Suprapubic skin (tissue), 4 donors: ENCODE data around the gene GATAD2B. TPM values are rescaled to one million over a fixed set of nuclear protein-coding genes. Genes with fewer than 3 reads are reported as not detected.

Source experiments
- DNase-seq, 2 donors: peaks; one replicate each; pipeline ENCODE4 v3.0.0-alpha.2; 2019; ENCODE audit warnings: low spot score in 2 of 2
- H3K27ac ChIP-seq: fragments of 200-600 bp; sonication (generic); one replicate; pipeline ENCODE4 v1.5.1; 2019
- H3K27me3 ChIP-seq: fragments of 200-600 bp; sonication (generic); one replicate; pipeline ENCODE4 v1.5.1; 2019
- H3K36me3 ChIP-seq: fragments of 200-600 bp; sonication (generic); one replicate; pipeline ENCODE4 v1.5.1; 2019
- H3K4me1 ChIP-seq: fragments of 200-600 bp; sonication (generic); one replicate; pipeline ENCODE4 v1.5.1; 2019
- H3K4me3 ChIP-seq: fragments of 200-600 bp; sonication (generic); one replicate; pipeline ENCODE4 v1.5.1; 2019; ENCODE audit warnings: mild to moderate bottlenecking
- H3K9me3 ChIP-seq: fragments of 200-600 bp; sonication (generic); one replicate; pipeline ENCODE4 v1.5.1; 2019
- CTCF ChIP-seq, 2 donors: fragments of 200-600 bp in 1 of 2; fragments of 450-650 bp in 1 of 2; sonication (generic) in 1 of 2; IDR thresholded peaks; one replicate each; pipeline ENCODE4 v1.5.1; 2016 to 2019; ENCODE audit warnings: antibody characterized with exemption in 2 of 2, mild to moderate bottlenecking in 1 of 2, moderate library complexity in 1 of 2
- EP300 ChIP-seq: sonication (generic); formaldehyde crosslinking; IDR thresholded peaks from one replicate; pipeline ENCODE4 v1.6.1; 2017; ENCODE audit warnings: antibody characterized with exemption
- POLR2A ChIP-seq, 2 donors: fragments of 450-650 bp; IDR thresholded peaks; one replicate each; pipeline ENCODE4 v1.6.1; 2017; ENCODE audit warnings: antibody characterized with exemption in 2 of 2, mild to moderate bottlenecking in 2 of 2, moderate library complexity in 2 of 2
- POLR2AphosphoS5 ChIP-seq, 3 donors: sonication (generic); formaldehyde crosslinking; IDR thresholded peaks; one replicate each; pipeline ENCODE4 v1.6.1; 2017; ENCODE audit warnings: antibody characterized with exemption in 3 of 3
- WGBS: methylation state at CpG from one replicate; pipeline ENCODE4 v1.1.5; 2018; 5-methylcytosine and 5-hydroxymethylcytosine counted together
- total RNA-seq, 4 donors: library from RNA; depleted of rRNA; stranded (reverse); fragments of >200 nt; gene quantifications; one replicate each; pipeline ENCODE4 v1.1.0, GENCODE V29; 2016

Gene GATAD2B
- total RNA-seq, 4 donors from 2014 or later: 25.5 to 64.5 (median 37.1) TPM

- WGBS: 72% methylated on average over 4 of the region's 4 CpGs
- no peak for DNase-seq
- Histone ChIP-seq H3K27me3 (no peaks in the 10 kb centered on the region), H3K9me3 (no peaks in the 10 kb centered on the region), H3K4me3 (no peak overlapping the region), H3K4me1 (peaks cover 15% of the 10 kb centered on the region), H3K27ac (no peak overlapping the region), H3K36me3 (no peaks in the 10 kb centered on the region)
- TF ChIP-seq EP300 (no peak), CTCF (IDR thresholded peaks at IDR 0.05) (no peak), POLR2A (IDR thresholded peaks at IDR 0.05) (no peak), POLR2AphosphoS5 (IDR thresholded peaks at IDR 0.05) (no peak)
These were observed 123.8 kb downstream of the GATAD2B start for GRCh38 chr1:153799016-153799415.

GRCh38 chr1:153798468-153798780, 124.3 kb downstream of the GATAD2B start:
- 87% methylated on average over 3 of the region's 3 CpGs for WGBS
- Histone ChIP-seq H3K27ac (no peak overlapping the region), H3K36me3 (no peaks in the 10 kb centered on the region), H3K4me1 (peaks cover 13% of the 10 kb centered on the region), H3K4me3 (no peak overlapping the region), H3K9me3 (no peaks in the 10 kb centered on the region), H3K27me3 (no peaks in the 10 kb centered on the region)
- peak in 1 of 2 donors; percentile 68 for DNase-seq
- no peak for TF ChIP-seq CTCF (IDR thresholded peaks at IDR 0.05)
- no peak for TF ChIP-seq POLR2AphosphoS5 (IDR thresholded peaks at IDR 0.05)
- no peak for TF ChIP-seq EP300

DNA sequence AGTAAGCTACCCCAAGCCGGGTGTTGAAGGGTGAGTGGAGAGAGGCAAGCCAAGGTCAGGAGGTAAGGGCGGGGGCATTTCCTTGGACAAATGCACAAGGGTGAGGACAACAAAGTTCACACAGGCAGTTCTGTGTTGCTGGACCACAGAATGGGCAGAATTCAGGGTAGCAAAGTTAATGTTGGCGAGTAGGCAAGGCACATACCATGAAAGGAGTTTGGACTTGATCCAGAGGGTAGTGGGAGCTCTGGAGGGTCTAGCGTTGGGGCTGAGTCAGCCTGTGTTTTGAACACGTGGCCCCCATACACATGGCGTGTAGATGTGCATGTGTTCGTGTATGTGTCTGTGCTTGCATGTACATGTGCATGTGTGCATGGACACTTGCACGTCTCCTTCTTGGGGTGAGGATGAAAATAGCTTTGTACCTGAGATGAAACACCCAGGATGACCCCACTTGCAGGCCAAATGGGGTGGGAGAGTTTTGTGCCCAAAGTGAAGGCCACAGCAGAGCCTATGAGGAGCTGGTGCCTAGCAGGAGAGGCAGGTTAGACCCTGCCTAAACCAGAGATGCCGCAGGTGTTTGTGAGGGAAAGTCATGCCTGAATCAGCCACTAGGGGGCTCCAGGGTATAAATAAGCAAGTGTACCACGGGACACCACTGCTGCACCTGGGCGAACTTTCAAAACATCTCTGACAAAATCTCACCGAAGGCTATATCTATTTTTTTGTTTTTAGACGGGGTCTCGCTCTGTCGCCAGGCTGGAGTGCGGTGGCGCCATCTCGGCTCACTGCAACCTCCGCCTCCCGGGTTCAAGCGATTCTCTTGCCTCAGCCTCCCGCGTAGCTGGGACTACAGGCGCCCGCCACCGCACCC, 125.7 kb downstream of the GATAD2B start:
- Histone ChIP-seq H3K9me3 (no peaks in the 10 kb centered on the region), H3K36me3 (no peaks in the 10 kb centered on the region), H3K4me3 (no peak overlapping the region), H3K27me3 (no peaks in the 10 kb centered on the region), H3K4me1 (peaks cover 5% of the 10 kb centered on the region), H3K27ac (no peak overlapping the region)
- peak in 1 of 2 donors; percentile 91 for DNase-seq
- WGBS: 57% methylated on average over 22 of the region's 26 CpGs
- no peak for TF ChIP-seq POLR2AphosphoS5 (IDR thresholded peaks at IDR 0.05)
- TF ChIP-seq CTCF (IDR thresholded peaks at IDR 0.05): peak; percentile 81 to 93
- TF ChIP-seq POLR2A (IDR thresholded peaks at IDR 0.05): no peak
- no peak for TF ChIP-seq EP300

- Histone ChIP-seq H3K4me1 (peaks cover 8% of the 10 kb centered on the region), H3K27ac (no peak overlapping the region), H3K27me3 (no peaks in the 10 kb centered on the region), H3K4me3 (no peak overlapping the region), H3K36me3 (no peaks in the 10 kb centered on the region), H3K9me3 (no peaks in the 10 kb centered on the region)
- WGBS: 89% methylated on average over 7 of the region's 9 CpGs
- no peak for TF ChIP-seq POLR2AphosphoS5 (IDR thresholded peaks at IDR 0.05)
- TF ChIP-seq EP300: no peak
- TF ChIP-seq POLR2A (IDR thresholded peaks at IDR 0.05): no peak
- TF ChIP-seq CTCF (IDR thresholded peaks at IDR 0.05): no peak
- peak in 1 of 2 donors; percentile 72 for DNase-seq
These were observed 126.6 kb downstream of the GATAD2B start for GRCh38 chr1:153795934-153796785.

DNA sequence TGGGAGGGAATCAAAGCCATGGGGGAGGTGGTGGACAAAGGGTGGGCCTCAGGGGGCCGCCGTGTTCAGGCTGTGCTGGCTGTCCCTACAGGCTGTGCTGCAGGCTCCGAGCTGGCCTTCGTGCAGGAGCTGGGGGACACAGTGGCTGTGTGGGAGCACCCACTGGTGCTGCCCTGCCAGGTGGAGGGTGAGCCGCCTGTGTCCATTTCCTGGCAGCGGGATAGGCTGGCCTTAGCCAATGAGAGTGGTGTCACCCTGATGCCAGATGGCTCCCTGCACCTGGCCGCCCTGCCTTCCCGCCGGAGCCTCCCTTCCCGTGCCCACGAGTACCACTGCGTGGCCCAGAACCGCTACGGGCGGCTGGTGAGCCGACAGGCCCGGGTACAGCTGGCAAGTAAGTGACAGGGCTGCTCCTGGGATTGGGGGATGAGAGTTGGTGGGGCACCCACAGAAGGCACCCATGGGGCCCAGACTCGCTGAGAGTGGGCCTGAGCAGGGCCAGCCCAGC, 127.4 kb downstream of the GATAD2B start:
- peaks cover 16% of the 10 kb centered on the region for H3K4me1 ChIP-seq
- H3K27ac ChIP-seq: no peak overlapping the region
- 73% methylated on average over 11 of the region's 18 CpGs for WGBS
- TF ChIP-seq CTCF (IDR thresholded peaks at IDR 0.05): no peak
- no peak for TF ChIP-seq EP300
- TF ChIP-seq POLR2A (IDR thresholded peaks at IDR 0.05): no peak
- TF ChIP-seq POLR2AphosphoS5 (IDR thresholded peaks at IDR 0.05): no peak
- no peak overlapping the region for H3K4me3 ChIP-seq
- peak in 1 of 2 donors; percentile 76 for DNase-seq
- H3K9me3 ChIP-seq: no peaks in the 10 kb centered on the region
- H3K36me3 ChIP-seq: no peaks in the 10 kb centered on the region
- H3K27me3 ChIP-seq: no peaks in the 10 kb centered on the region
